ENCODE data around the gene NSUN7. TPM values are rescaled to one million over a fixed set of nuclear protein-coding genes. Genes with fewer than 3 reads are reported as not detected.

NSUN7 gene
- total RNA-seq, 1 donor from 2014 or later = 3.3 TPM

DNA sequence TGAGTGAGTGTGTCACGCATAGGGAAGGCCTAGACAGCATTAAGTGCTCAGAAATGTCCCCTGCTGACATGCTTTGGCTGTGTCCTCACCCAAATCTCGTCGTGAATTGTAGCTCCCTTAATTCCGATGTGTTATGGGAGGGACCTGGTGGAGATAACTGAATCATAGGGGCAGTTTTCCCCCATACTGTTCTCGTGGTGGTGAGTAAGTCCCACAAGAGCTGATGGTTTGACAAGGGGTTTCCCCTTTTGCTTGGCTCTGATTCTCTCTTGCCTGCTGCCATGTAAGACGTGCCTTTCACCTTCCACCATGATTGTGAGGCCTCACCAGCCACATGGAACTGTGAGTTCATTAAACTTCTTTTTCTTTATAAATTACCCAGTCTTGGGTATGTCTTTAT, 78.0 kb downstream of the NSUN7 start:
- no peak for TF ChIP-seq CTCF (conservative IDR thresholded peaks at IDR 0.05; ENCODE audit: low read depth, low read length)
- no peak for DNase-seq (ENCODE audit: low read depth)
- no peak overlapping the region for H3K4me3 ChIP-seq (ENCODE audit: low read depth, low read length)

GRCh38 chr4:40828661-40829060, 78.9 kb downstream of the NSUN7 start:
- no peak for TF ChIP-seq CTCF (conservative IDR thresholded peaks at IDR 0.05; ENCODE audit: low read depth, low read length)
- DNase-seq (ENCODE audit: low read depth) = no peak
- no peak overlapping the region for H3K4me3 ChIP-seq (ENCODE audit: low read depth, low read length)

GRCh38 chr4:40829586-40829985, 79.8 kb downstream of the NSUN7 start:
- no peak for TF ChIP-seq CTCF (conservative IDR thresholded peaks at IDR 0.05; ENCODE audit: low read depth, low read length)
- DNase-seq (ENCODE audit: low read depth) = no peak

DNA sequence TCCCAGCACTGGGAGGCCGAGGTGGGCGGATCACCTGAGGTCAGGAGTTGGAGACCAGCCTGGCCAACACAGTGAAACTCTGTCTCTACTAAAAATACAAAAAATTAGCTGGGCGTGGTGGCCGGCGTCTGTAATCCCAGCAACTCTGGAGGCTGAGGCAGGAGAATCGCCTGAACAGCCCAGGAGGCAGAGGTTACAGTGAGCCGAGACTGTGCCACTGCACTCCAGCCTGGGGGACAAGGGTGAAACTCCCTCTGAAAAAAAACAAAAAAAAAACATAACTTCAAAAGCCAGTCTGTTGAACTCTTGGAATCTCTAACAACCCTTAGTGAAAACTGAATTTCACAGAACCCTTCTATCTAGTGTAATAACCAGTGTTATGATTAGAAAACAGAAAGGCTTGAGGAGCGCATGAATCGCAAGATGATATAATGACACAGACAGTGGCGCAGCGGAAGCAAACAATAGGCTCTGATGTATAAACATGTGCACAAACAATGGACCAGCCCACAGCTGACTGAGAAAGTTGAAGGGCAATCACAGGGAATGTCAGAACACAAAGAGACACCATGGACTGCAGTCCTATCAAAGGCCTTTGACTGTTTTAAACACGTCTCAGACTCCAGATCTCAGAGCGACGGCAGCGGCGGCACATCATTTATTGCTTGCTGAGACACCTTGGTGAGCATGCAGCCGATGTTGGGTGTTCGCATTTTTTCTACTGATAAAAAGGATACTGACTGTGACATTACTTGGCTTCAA, 81.6 kb downstream of the NSUN7 start:
- TF ChIP-seq CTCF (conservative IDR thresholded peaks at IDR 0.05; ENCODE audit: low read depth, low read length) = no peak
- DNase-seq (ENCODE audit: low read depth) = no peak
- no peak overlapping the region for H3K4me3 ChIP-seq (ENCODE audit: low read depth, low read length)

More at GRCh38 chr4:40829586-40829985, 79.8 kb downstream of the NSUN7 start:
- H3K4me3 ChIP-seq (ENCODE audit: low read depth, low read length) = no peak overlapping the region

DNA sequence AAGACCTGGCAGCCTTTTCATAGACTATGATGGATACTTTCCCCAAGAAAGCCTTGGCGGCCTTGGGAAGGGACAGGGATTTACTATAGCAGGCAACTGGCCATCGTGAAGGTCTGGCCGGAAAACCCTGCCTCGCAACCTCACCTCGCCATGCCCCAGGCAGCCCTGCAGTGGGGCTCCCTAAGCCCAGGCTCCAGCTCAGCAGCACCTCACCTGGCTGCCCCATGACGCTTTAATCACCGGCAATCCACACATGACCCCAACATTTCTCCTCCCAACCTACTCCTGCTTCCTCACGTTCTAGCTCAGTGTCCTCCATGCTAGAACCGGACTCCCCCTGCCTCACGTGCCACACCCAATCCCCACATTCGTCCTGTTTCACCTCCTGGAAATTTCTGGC, 82.4 kb downstream of the NSUN7 start:
- no peak overlapping the region for H3K4me3 ChIP-seq (ENCODE audit: low read depth, low read length)
- no peak for DNase-seq (ENCODE audit: low read depth)
- TF ChIP-seq CTCF (conservative IDR thresholded peaks at IDR 0.05; ENCODE audit: low read depth, low read length) = no peak

- no peak for DNase-seq (ENCODE audit: low read depth)
- no peak overlapping the region for H3K4me3 ChIP-seq (ENCODE audit: low read depth, low read length)
- TF ChIP-seq CTCF (conservative IDR thresholded peaks at IDR 0.05; ENCODE audit: low read depth, low read length) = no peak
Measured at GRCh38 chr4:40833212-40833611, 83.5 kb downstream of the NSUN7 start.

All from epithelial cell of proximal tubule (primary cell).